A673 (cell line): Measurements from ENCODE around the gene ZNF154. TPM values are rescaled to one million over a fixed set of nuclear protein-coding genes. Genes with fewer than 3 reads are reported as not detected.

Experiments used
- Bru-seq: library from RNA; stranded (reverse); fragments of 400-500 nt; gene quantifications from one replicate; lab custom pipeline; 2021; lab: Mats Ljungman, UMichigan
- BruChase-seq, 2 experiments: library from RNA; stranded (reverse); fragments of 400-500 nt; gene quantifications; one replicate each; lab custom pipeline; 2021; lab: Mats Ljungman, UMichigan
- BruUV-seq: library from RNA; stranded (reverse); fragments of 400-500 nt; replicated peaks from 2 replicates; lab custom pipeline; 2021; lab: Mats Ljungman, UMichigan
- CTCF ChIA-PET: fragments of 300-600 bp; sonication (Branson Sonifier 250); formaldehyde crosslinking; loops from one replicate; lab custom pipeline; 2022; ENCODE audit warnings: antibody characterized with exemption; lab: Charles Lee
- POLR2A ChIA-PET: fragments of 300-600 bp; sonication (Branson Sonifier 250); formaldehyde crosslinking; loops from one replicate; lab custom pipeline; 2022; ENCODE audit warnings: antibody characterized with exemption; ENCODE audit not compliant: low non-redundant PET; lab: Charles Lee
- DNase-seq: peaks from one replicate; pipeline ENCODE4 v3.0.0-alpha.2; 2015; ENCODE audit warnings: low spot score
- H3K27ac ChIP-seq: fragments of 200-600 bp; sonication (generic); 2 replicates; pipeline ENCODE4 v1.5.1; 2016; ENCODE audit warnings: mixed run types, low read depth, mild to moderate bottlenecking, mixed read lengths, antibody characterized with exemption, low read length; ENCODE audit not compliant: poor library complexity, severe bottlenecking
- H3K27me3 ChIP-seq: fragments of 200-600 bp; sonication (generic); replicated peaks from 2 replicates; pipeline ENCODE4 v1.6.1; 2017; ENCODE audit warnings: mixed run types, low read depth, mild to moderate bottlenecking, mixed read lengths, antibody characterized with exemption, low read length; ENCODE audit not compliant: insufficient read depth, poor library complexity
- H3K36me3 ChIP-seq: fragments of 200-600 bp; sonication (generic); 2 replicates; pipeline ENCODE4 v1.6.1; 2016; ENCODE audit warnings: mixed run types, mild to moderate bottlenecking, mixed read lengths, antibody characterized with exemption, low read length; ENCODE audit not compliant: insufficient read depth, poor library complexity, severe bottlenecking
- H3K4me1 ChIP-seq: fragments of 200-600 bp; sonication (generic); 2 replicates; pipeline ENCODE4 v1.6.1; 2017; ENCODE audit warnings: mixed run types, mild to moderate bottlenecking, mixed read lengths, antibody characterized with exemption, low read length; ENCODE audit not compliant: insufficient read depth, poor library complexity, severe bottlenecking
- H3K4me3 ChIP-seq: fragments of 200-600 bp; sonication (generic); 2 replicates; pipeline ENCODE4 v1.5.1; 2016; ENCODE audit warnings: low read depth, mixed run types, mild to moderate bottlenecking, mixed read lengths, low read length; ENCODE audit not compliant: poor library complexity, severe bottlenecking
- H3K9me3 ChIP-seq: fragments of 200-600 bp; sonication (generic); 2 replicates; pipeline ENCODE4 v1.6.1; 2016; ENCODE audit warnings: mixed run types, low read depth, mild to moderate bottlenecking, mixed read lengths, antibody characterized with exemption, low read length; ENCODE audit not compliant: poor library complexity, severe bottlenecking
- CTCF ChIP-seq: fragments of 300-800, 200-600 bp; sonication (generic); conservative IDR thresholded peaks from 2 replicates; pipeline ENCODE4 v1.5.1; 2017; ENCODE audit warnings: low read depth, mild to moderate bottlenecking, antibody characterized with exemption, low read length, moderate library complexity, mixed read lengths
- EZH2 ChIP-seq: fragments of 200-600 bp; sonication (generic); IDR thresholded peaks from 2 replicates; pipeline ENCODE4 v1.6.1; 2017; ENCODE audit warnings: borderline replicate concordance, low read depth, mild to moderate bottlenecking, mixed read lengths, antibody characterized with exemption, low read length; ENCODE audit not compliant: poor library complexity, severe bottlenecking
- intact Hi-C: fragments of 100-400 bp; cut with micrococcal nuclease; formaldehyde crosslinking; loops from one replicate; pipeline ENCODE4 v1.10.0; 2022; ENCODE audit not compliant: unreplicated experiment
- long read RNA-seq: library from polyadenylated mRNA; stranded (forward); transcript quantifications from one replicate; pipeline ENCODE4 v2.0.0, GENCODE V29; 2022
- total RNA-seq: library from RNA; stranded (reverse); gene quantifications from 2 replicates; pipeline ENCODE4 v1.2.3, GENCODE V29; 2021

The ZNF154 gene
- total RNA-seq (4.0 and 4.4 TPM in 2 replicates), Bru-seq, nascent RNA (percentile 59 among the genes with signal in this experiment), BruChase-seq, experiment 1, labeled RNA remaining after a 2-hour chase (percentile 64 among the genes with signal in this experiment), BruChase-seq, experiment 2, labeled RNA remaining after a 6-hour chase (percentile 67 among the genes with signal in this experiment)
- long read RNA-seq, partial matches to known transcripts = 0 of 3 reads
- long read RNA-seq, other reads (novel, unspliced or antisense) = 1 of 3 reads

DNA sequence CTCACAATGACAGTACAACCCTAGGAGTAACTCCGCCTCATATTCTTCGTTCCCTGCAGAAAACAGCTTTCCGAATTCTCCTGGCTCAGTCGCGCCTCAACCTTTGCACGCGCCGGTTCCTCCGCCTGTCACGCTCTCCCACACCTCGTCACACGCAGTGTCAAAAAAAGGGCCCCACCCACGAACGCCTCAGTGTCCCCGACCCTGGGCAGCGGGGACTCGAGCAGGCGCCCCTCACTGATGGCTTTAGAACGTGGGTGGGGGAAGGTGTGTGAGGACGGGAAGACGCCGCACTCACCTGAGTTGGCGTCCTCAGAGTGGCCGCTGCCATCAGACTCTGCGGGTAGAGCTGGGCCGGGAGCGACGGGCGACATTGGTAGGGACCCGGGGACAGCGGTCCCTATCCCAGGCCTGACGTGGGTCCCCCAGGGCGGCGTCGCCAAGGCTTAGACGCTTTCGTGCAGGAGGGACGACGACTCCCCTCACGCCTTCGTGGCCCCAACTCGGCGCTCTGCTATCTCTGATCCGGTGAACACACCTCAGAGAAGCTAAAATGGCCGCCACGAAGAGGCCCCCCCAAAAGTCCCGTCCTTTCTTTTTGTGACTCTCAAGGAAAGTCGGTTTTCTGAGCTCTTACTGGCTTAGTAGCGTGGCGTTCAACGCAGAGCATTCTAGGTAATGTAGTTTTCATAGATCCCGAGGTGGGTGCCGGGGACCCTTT lies at the start of gene ZNF154:
ZNF154 (minus strand) TSS at position 564 of the 721 bp plus-strand sequence; CDS start at position 331, 233 bp downstream.
- H3K4me3 ChIP-seq = peak within 1 kb of the TSS; percentile 42
- intact Hi-C loops = no loop called here
- ChIA-PET POLR2A (interaction anchor here (0.6 kb wide), 1 partner anchor 106 kb away, joined by 10 read pairs; the partner anchor contains the start of gene ZNF552), CTCF (no interaction called here)
- H3K4me1 ChIP-seq = no peaks in the 10 kb centered on the region
- H3K9me3 ChIP-seq = peaks cover 34% of the 10 kb centered on the region
- H3K36me3 ChIP-seq = no peaks in the 10 kb centered on the region
- no peaks in the 10 kb centered on the region for H3K27me3 ChIP-seq
- peak; percentile 50 for DNase-seq
- BruUV-seq = no TSS peak
- no peak within 1 kb of the TSS for H3K27ac ChIP-seq
- TF ChIP-seq EZH2 = no peak
- no peak for TF ChIP-seq CTCF

DNA sequence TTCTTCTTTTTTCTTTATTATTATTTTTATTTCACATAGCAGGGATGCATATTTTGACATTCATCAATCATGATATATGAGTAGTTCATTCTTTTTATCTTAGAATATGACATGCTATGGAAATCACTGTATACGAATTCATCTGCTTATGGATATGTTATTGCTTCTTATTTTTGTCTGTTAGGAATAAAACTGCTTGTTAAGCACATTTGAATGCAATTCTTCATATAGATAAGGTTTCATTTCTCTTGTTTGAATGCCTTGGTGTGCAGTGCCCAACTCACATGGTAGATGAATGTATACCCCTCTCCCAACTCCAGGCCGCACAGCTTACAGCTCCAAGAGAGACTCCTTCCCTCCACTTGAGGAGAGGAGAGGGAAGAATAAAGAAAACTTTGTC lies 48.9 kb upstream of the ZNF154 start:
- H3K9me3 ChIP-seq = peaks cover 39% of the 10 kb centered on the region

DNA sequence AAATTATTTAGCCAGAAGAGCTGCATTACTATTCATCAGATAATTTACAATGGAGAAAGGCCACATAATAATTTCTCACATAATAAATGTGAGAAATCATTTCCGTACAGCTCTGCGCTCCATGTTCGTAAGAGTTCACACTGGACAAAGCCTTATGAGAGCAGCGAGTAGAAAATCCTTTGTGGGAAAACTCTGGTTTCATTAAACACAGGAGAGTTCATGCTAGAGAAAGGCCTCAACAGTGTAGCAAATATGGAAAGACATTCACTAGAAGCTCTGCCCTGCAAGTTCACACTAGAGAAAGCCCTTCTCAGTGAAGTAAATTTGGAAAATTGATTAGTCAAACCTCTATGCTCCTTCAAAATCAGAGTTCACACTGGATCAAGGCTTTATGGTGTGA lies 46.0 kb upstream of the ZNF154 start:
- no peak for DNase-seq
- BruUV-seq = no TSS peak
- Histone ChIP-seq H3K9me3 (peaks cover 57% of the 10 kb centered on the region), H3K36me3 (peaks cover 90% of the 10 kb centered on the region), H3K27ac (no peak overlapping the region), H3K4me3 (no peak overlapping the region), H3K4me1 (no peaks in the 10 kb centered on the region), H3K27me3 (no peaks in the 10 kb centered on the region)
- no peak for TF ChIP-seq CTCF
- no peak for TF ChIP-seq EZH2
- CTCF ChIA-PET = no interaction called here
- intact Hi-C loops = no loop called here
- POLR2A ChIA-PET = no interaction called here

More for the DNA sequence above, 48.9 kb upstream of the ZNF154 start:
- no peaks in the 10 kb centered on the region for H3K27me3 ChIP-seq
- TF ChIP-seq CTCF = no peak
- TF ChIP-seq EZH2 = no peak
- H3K27ac ChIP-seq = no peak overlapping the region
- intact Hi-C loops = no loop called here
- POLR2A ChIA-PET = no interaction called here
- H3K4me1 ChIP-seq = no peaks in the 10 kb centered on the region
- CTCF ChIA-PET = no interaction called here
- DNase-seq = no peak
- no peak overlapping the region for H3K4me3 ChIP-seq
- peaks cover 61% of the 10 kb centered on the region for H3K36me3 ChIP-seq
- BruUV-seq = no TSS peak
